22Rv1 (cell line): Measurements from ENCODE around the gene SREBF1.

ENCODE experiments used
- H3K27ac ChIP-seq: fragments of 450-650 bp; 2 replicates; pipeline ENCODE4 v1.5.1; 2017
- ZFX ChIP-seq: fragments of 450-650 bp; IDR thresholded peaks from 2 replicates; pipeline ENCODE4 v1.6.1; 2017; ENCODE audit warnings: antibody characterized with exemption, borderline replicate concordance
- TF ChIP-seq, protein P1 (sequence below): fragments of 450-650 bp; IDR thresholded peaks from 2 replicates; pipeline ENCODE4 v1.5.1; 2017; ENCODE audit warnings: mild to moderate bottlenecking

Gene SREBF1

DNA sequence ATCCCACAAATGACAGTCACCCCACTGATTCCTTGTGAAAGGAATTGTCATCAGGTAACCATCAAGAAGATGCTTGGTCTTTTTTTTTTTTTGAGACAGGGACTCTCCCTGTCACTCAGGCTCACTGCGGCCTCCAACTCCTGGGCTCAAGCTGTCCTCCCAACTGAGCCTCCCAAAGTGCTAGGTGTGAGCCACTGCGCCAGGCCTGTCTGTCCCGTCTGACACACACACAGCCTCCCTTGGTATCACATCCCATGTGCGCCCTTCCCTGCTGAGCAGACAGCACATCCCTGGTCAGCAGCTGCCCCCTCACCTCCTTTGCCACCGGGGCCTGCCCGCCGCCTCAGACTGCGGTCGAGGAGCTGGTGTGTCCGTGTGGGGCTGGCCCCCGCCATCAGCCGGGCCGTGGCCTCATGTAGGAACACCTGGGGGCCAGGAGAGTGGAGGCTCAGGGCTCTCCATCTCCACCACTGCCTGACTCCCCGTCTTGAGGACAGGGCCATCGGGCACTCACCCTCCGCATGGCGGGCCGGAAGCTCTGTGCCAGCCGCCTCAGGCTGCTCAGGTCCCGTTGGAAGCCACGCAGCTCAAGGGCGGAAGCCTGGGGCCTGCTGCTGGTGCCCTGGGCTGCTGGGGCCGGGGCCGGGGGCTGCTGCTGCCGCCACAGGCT lies 23.6 kb downstream of the SREBF1 start:
- no peak for TF ChIP-seq ZFX
- TF ChIP-seq, protein P1, sequence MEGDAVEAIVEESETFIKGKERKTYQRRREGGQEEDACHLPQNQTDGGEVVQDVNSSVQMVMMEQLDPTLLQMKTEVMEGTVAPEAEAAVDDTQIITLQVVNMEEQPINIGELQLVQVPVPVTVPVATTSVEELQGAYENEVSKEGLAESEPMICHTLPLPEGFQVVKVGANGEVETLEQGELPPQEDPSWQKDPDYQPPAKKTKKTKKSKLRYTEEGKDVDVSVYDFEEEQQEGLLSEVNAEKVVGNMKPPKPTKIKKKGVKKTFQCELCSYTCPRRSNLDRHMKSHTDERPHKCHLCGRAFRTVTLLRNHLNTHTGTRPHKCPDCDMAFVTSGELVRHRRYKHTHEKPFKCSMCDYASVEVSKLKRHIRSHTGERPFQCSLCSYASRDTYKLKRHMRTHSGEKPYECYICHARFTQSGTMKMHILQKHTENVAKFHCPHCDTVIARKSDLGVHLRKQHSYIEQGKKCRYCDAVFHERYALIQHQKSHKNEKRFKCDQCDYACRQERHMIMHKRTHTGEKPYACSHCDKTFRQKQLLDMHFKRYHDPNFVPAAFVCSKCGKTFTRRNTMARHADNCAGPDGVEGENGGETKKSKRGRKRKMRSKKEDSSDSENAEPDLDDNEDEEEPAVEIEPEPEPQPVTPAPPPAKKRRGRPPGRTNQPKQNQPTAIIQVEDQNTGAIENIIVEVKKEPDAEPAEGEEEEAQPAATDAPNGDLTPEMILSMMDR: no peak
- H3K27ac ChIP-seq: peak overlapping the region; percentile 95

DNA sequence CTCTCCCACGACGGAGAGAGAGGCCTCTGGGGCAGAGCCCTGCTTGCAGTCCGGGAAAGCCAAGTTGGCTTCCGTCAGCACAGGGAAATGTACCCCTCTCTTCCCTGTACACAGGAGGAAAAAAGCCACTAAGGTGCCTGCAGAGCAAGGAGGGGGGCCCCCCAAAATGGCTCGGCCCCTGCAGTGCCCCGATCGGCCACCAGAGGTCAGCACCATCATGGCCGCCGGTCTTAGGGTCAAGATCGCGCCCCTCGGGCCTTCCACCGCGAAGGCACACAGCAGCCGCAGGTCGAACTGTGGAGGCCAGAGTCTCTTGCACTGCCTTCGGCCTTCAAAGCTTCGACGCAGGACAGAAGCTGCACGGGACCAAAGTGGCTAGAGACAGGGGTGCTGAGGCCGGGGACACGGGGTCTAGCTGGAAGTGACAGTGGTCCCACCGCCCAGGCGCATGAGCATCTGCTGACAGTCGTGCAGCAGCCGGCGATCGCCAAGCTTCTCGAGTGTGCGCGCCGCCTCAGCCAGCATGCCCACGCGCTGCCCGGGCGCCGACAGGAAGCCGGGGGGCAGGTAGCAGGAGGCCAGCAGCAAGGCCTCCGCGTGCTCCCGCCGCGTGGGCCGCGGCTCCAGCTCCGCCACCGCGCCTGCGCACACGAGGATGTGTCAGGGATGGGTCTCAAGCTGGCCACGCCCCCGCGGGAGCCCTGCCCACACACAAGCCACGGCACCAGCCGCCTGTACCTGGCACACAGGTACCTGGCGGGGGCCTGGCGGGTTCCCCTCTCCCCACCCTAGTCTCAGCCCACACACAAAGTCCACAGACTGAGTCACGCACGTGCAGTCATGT lies 24.4 kb downstream of the SREBF1 start:
- TF ChIP-seq, protein P1: peak; percentile 97
- TF ChIP-seq ZFX: no peak
- peak overlapping the region; percentile 95 for H3K27ac ChIP-seq

DNA sequence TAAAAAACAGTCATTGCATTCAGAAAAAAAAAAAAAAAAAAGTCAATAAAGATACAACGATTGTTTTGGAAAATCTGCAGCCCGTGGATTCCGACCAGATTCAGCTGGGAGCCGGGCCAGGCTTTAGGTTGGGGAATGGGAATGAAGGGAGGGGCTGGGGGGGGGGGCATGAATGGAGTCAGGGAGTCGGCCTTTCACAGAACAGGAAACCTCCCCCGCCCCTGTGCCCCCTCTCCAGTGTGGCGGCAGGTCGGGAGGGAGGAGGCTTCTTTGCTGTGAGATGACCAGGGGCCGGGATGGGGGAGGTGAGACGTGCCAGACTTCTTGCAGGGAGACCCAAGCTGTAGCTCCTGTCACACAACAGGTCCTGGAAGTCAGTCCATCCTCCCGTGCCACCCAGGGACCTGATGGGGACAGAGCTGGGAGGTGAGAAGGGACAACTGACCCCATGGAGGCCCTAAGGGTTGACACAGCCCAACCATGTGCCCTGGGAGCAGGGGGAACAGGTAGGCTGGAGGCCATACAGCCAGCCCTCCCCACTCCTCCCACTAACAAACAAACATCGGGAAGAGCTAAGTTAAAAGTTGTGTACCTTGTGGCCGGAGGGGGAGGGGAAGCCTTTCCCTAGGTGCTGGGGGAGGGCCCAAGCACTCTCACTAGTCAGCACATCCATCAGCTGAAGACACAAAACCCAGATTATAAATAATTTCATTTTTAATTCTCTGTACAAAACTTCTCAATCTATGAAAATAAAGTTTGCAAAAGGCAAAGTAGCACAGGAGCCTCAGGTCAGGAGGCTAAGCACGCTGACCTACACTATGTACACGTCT lies 25.2 kb downstream of the SREBF1 start:
- peak overlapping the region; percentile 95 for H3K27ac ChIP-seq
- TF ChIP-seq ZFX: no peak
- TF ChIP-seq, protein P1: no peak

DNA sequence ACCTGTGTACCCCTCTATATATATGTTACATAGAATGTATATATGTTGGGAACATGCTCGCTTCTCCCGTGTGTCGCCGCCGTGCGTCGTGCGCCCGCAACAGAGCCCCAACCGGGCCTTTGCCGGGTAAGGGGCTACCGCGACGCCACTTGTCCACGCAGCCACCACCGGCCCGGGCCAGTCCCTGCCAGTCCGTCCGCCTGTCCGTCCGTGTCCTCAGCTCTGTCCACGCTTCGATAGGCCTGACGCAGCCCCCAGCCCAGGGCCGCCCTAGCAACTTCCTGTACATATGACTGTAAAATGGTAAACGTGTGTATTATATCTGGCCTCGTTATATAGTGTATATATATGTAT lies 25.9 kb downstream of the SREBF1 start:
- peak overlapping the region; percentile 95 for H3K27ac ChIP-seq
- no peak for TF ChIP-seq ZFX
- TF ChIP-seq, protein P1: no peak; the same call in 1 of the 2 replicates

DNA sequence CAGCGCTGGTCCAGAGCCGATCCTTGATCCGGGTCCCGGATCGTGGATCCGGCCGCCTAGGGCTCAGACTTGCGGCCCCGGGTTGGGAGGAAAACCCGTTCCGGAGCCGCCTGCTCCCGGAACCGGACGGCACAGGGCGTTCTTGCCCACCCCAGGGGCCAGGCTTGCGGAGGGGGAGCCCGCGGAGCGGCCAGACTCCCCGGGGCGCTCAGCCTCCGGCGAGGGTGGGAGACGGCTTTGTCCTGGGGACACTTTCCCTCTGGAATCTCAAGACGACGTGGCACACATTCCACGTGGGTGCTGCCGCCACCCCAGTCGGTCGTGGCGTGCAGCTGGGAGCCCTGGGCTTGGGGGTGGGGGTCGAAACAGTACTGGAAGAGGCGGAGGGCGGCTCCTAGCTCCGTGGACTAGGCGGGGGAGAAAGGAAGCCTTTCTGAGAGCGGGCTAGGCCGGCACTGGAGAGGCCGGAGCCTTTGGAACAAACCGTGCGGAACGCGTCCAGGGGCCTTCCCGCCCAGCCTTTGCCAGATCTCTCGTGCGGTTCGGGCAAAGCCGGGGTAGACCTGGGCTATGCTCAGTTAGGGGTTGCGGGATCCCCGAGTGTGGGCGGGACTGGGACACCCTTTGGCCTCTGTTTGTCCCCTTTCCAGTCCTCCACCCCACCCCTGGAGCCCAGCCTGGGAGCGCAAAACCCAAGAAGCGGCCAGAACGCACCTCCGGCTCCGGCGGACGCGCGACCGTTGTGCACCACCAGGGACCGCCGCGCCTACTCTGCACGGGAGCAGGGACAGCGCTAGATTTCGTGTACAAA lies 26.5 kb downstream of the SREBF1 start:
- peak overlapping the region; percentile 95 for H3K27ac ChIP-seq

DNA sequence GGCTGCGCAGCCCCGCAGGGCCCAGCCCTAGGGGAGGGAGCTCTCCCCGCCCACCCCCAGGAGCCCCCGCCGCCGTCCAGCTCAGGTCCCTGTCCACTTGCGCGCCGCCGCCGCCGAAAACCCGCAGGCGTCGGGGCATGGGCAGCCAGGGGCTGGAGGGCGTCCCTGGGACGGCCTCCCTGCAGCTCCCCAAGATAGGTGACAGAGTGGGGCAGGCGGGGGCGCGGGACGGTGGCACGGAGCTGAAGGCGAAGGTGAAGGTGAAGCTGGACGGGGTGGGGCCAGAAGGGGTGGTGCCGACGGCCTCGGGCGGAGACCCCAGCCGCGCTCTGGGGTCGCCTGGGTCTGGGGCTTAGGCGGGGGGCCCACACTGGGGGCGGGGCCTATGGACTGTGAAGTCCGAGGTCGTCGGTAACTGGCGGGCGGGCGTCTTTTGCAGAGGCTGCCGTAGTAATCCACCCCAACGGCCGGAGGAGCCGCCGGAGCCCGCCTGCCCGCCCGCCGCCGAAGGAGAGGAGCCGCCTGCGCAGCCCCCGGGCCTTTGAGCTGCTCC lies 27.2 kb downstream of the SREBF1 start:
- H3K27ac ChIP-seq: peak overlapping the region; percentile 95
- no peak for TF ChIP-seq ZFX
- TF ChIP-seq, protein P1: no peak

More for the DNA sequence above, 26.5 kb downstream of the SREBF1 start:
- TF ChIP-seq ZFX: no peak
- TF ChIP-seq, protein P1: peak; percentile 20; the same call in 1 of the 2 replicates
